Endothelial cell of umbilical vein (primary cell): ENCODE measurements around the gene ALG8. TPM values are rescaled to one million over a fixed set of nuclear protein-coding genes. Genes with fewer than 3 reads are reported as not detected.

ENCODE experiments used
- BruUV-seq: library from RNA; stranded (reverse); fragments of 400-500 nt; replicated peaks from 2 replicates; lab custom pipeline; 2021; lab: Mats Ljungman, UMichigan
- CTCF ChIA-PET: fragments of 300-600, 350-600 bp; sonication (Branson Sonifier 250); formaldehyde crosslinking; loops from one replicate; lab custom pipeline; 2021; ENCODE audit warnings: antibody characterized with exemption, inconsistent platforms; lab: Charles Lee
- POLR2A ChIA-PET: fragments of 300-600, 350-600 bp; sonication (Branson Sonifier 250); formaldehyde crosslinking; loops from one replicate; lab custom pipeline; 2021; ENCODE audit warnings: antibody characterized with exemption, inconsistent platforms; lab: Charles Lee
- DNase-seq: peaks from one replicate; pipeline ENCODE4 v3.0.0-alpha.2; 2011; ENCODE audit warnings: low read depth, low spot score
- FAIRE-seq: peaks from 2 replicates; lab custom pipeline; 2011; peaks lifted over from hg19 to GRCh38; lab: Jason Lieb, UNC
- H2AFZ ChIP-seq: 2 replicates; pipeline ENCODE4 v1.6.0; 2012; ENCODE audit warnings: low read depth, low read length, control low read depth, inconsistent platforms
- H3K27ac ChIP-seq: 2 replicates; pipeline ENCODE4 v1.5.1; 2011; ENCODE audit warnings: low read depth, mild to moderate bottlenecking, control low read depth, low read length, moderate library complexity; ENCODE audit not compliant: insufficient read depth
- H3K27me3 ChIP-seq, 2 experiments: 2 replicates each; pipeline versions ENCODE4 v1.6.0 to v1.6.1; 2011; ENCODE audit warnings: low read length in 2 of 2, mixed read lengths in 1 of 2; ENCODE audit not compliant: control insufficient read depth in 2 of 2, insufficient read depth in 2 of 2
- H3K36me3 ChIP-seq, 2 experiments: 2 replicates in 1 of 2; 3 replicates in 1 of 2; pipeline ENCODE4 v1.5.1; 2011; ENCODE audit warnings: low read length in 2 of 2, mild to moderate bottlenecking in 1 of 2, moderate library complexity in 1 of 2; ENCODE audit not compliant: control insufficient read depth in 2 of 2, insufficient read depth in 2 of 2; ENCODE audit errors: extremely low read depth in 1 of 2
- H3K4me1 ChIP-seq: 3 replicates; pipeline ENCODE4 v1.5.1; 2011; ENCODE audit warnings: mild to moderate bottlenecking, low read length; ENCODE audit not compliant: control insufficient read depth, insufficient read depth; ENCODE audit errors: extremely low read depth
- H3K4me2 ChIP-seq: 2 replicates; pipeline ENCODE4 v1.6.1; 2011; ENCODE audit warnings: low read length, control low read depth, mixed read lengths; ENCODE audit not compliant: insufficient read depth
- H3K4me3 ChIP-seq, 3 experiments: fragments of 200-600 bp in 1 of 3; sonication (generic), shearing (Covaris generic) in 1 of 3; replicated peaks in 1 of 3; 2 replicates each; pipeline ENCODE4 v1.5.1; 2011 to 2016; ENCODE audit warnings: control low read depth in 3 of 3, low read length in 3 of 3, mild to moderate bottlenecking in 2 of 3, inconsistent platforms in 1 of 3, low read depth in 1 of 3, moderate library complexity in 1 of 3; ENCODE audit not compliant: insufficient read depth in 1 of 3
- H3K79me2 ChIP-seq: 2 replicates; pipeline ENCODE4 v1.6.0; 2012; ENCODE audit warnings: low read length, inconsistent platforms; ENCODE audit not compliant: control insufficient read depth, insufficient read depth
- H3K9ac ChIP-seq: replicated peaks from 2 replicates; pipeline ENCODE3; 2011; ENCODE audit warnings: low read length, control low read depth; ENCODE audit not compliant: insufficient read depth; ENCODE audit errors: extremely low read depth
- H3K9me1 ChIP-seq: replicated peaks from 3 replicates; pipeline ENCODE4 v1.6.0; 2011; ENCODE audit warnings: mild to moderate bottlenecking, low read length; ENCODE audit not compliant: control insufficient read depth, insufficient read depth; ENCODE audit errors: extremely low read depth
- H3K9me3 ChIP-seq: replicated peaks from 2 replicates; pipeline ENCODE4 v1.5.1; 2012; ENCODE audit warnings: low read length, inconsistent platforms; ENCODE audit not compliant: control insufficient read depth, insufficient read depth
- H4K20me1 ChIP-seq: replicated peaks from 2 replicates; pipeline ENCODE3; 2011; ENCODE audit warnings: mild to moderate bottlenecking, low read length; ENCODE audit not compliant: control insufficient read depth, insufficient read depth; ENCODE audit errors: extremely low read depth
- CTCF ChIP-seq, 2 donors: IDR thresholded peaks; 1 replicate in 1 of 2; 2 replicates in 1 of 2; pipeline ENCODE4 v1.5.1; 2011; ENCODE audit warnings: low read length in 2 of 2, mild to moderate bottlenecking in 2 of 2, moderate library complexity in 2 of 2, control low read depth in 1 of 2, inconsistent platforms in 1 of 2, low read depth in 1 of 2; ENCODE audit not compliant: insufficient read depth in 1 of 2; ENCODE audit errors: extremely low read depth in 1 of 2
- EZH2 ChIP-seq: IDR thresholded peaks from 2 replicates; pipeline ENCODE4 v1.6.1; 2012; ENCODE audit warnings: borderline replicate concordance, low read depth, mild to moderate bottlenecking, moderate library complexity, low read length, inconsistent platforms; ENCODE audit not compliant: severe bottlenecking
- JUN ChIP-seq: IDR thresholded peaks from 2 replicates; pipeline ENCODE4 v1.6.1; 2011; ENCODE audit warnings: borderline replicate concordance, low read depth; ENCODE audit not compliant: insufficient read length, insufficient read depth
- MAX ChIP-seq: IDR thresholded peaks from 2 replicates; pipeline ENCODE4 v1.6.1; 2011; ENCODE audit not compliant: insufficient read depth, insufficient read length
- dilution Hi-C: fragments of 300-500 bp; cut with MboI; formaldehyde crosslinking; loops from one replicate; pipeline ENCODE4 v1.15.0; 2019; ENCODE audit warnings: low sequenced_read_pairs; ENCODE audit not compliant: extremely low pct_ligation_motif_present
- intact Hi-C: fragments of 100-400 bp; cut with micrococcal nuclease; formaldehyde crosslinking; loops from one replicate; pipeline ENCODE4 v1.10.0; 2022
- polyA plus RNA-seq, 4 experiments: library from polyadenylated mRNA; depleted of rRNA in 3 of 4; stranded (reverse) in 3 of 4; unstranded in 1 of 4; fragments of >200 nt; gene quantifications; 2 replicates each; pipeline versions ENCODE4 v1.2.1 to v1.2.3, GENCODE V29; 2011 to 2012; ENCODE audit warnings: missing spikeins in 1 of 4
- total RNA-seq: library from RNA; stranded (reverse); gene quantifications from 2 replicates; pipeline ENCODE4 v1.2.3, GENCODE V29; 2021

The ALG8 gene
- total and polyA plus RNA-seq, 2 donors (not counting 3 experiments of a cell fraction or from before 2014, with no cell fraction given): 43.9 to 48.2 TPM

- Histone ChIP-seq H3K4me2 (no peak overlapping the region), H3K27me3 (no peaks in the 10 kb centered on the region), H3K9me3 (no peaks in the 10 kb centered on the region), H3K4me3 (no peak overlapping the region), H3K4me1 (peaks cover 22% of the 10 kb centered on the region), H3K36me3 (peaks cover 0 to 3% of the 10 kb centered on the region in 2 experiments), H3K79me2 (peaks cover 64% of the 10 kb centered on the region), H2AFZ (no peak overlapping the region), H3K9me1 (no peaks in the 10 kb centered on the region), H4K20me1 (no peaks in the 10 kb centered on the region), H3K27ac (no peak overlapping the region), H3K9ac (no peak overlapping the region)
- ChIA-PET CTCF (interaction anchor here (0.6 to 1.4 kb wide), 2 partner anchors 11 to 356 kb away, joined by 3 to 4 read pairs; no protein-coding TSS in a partner anchor), POLR2A (no interaction called here)
- intact Hi-C loops (loop anchor here (5.0 kb wide), 2 partner anchors 340 to 485 kb away; partner anchors contain the start of gene GAB2), dilution Hi-C loops (no loop called here)
- DNase-seq (no peak), FAIRE-seq (no peak)
- no peak for TF ChIP-seq JUN
- no peak for TF ChIP-seq MAX
- TF ChIP-seq EZH2: no peak
- TF ChIP-seq CTCF (IDR thresholded peaks at IDR 0.05; ENCODE audit: extremely low read depth in 1 of 2, insufficient read depth in 1 of 2, low read depth in 1 of 2, low read length in 2 of 2): no peak
- no TSS peak for BruUV-seq
These were observed 62.6 kb downstream of the ALG8 start for GRCh38 chr11:78076733-78077403.
